GM13977 (cell line): ENCODE data around the gene UGDH.

Experiments
- DNase-seq: peaks from one replicate; pipeline ENCODE4 v3.0.0; 2012; ENCODE audit warnings: low spot score
- CTCF ChIP-seq: IDR thresholded peaks from 2 replicates; pipeline ENCODE4 v1.5.1; 2012; ENCODE audit warnings: mild to moderate bottlenecking, control low read depth; ENCODE audit not compliant: insufficient read depth; ENCODE audit errors: extremely low read depth, missing control alignments
- in situ Hi-C: fragments of 300-500 bp; cut with MboI; formaldehyde crosslinking; loops from one replicate; pipeline ENCODE4 v1.12.0; 2022; ENCODE audit warnings: low sequenced_read_pairs, low pct_unique_long_range_greater_than_20kb, mixed read lengths, inconsistent platforms; ENCODE audit not compliant: unreplicated experiment

UGDH gene

GRCh38 chr4:39495446-39496213 lies 31.6 kb downstream of the UGDH start:
- no peak for TF ChIP-seq CTCF
- in situ Hi-C loops: no loop called here
- no peak for DNase-seq

GRCh38 chr4:39494354-39494753 lies 32.9 kb downstream of the UGDH start:
- TF ChIP-seq CTCF: no peak
- no peak for DNase-seq
- in situ Hi-C loops: no loop called here

GRCh38 chr4:39490322-39490721 lies 36.9 kb downstream of the UGDH start:
- in situ Hi-C loops: no loop called here
- no peak for DNase-seq
- TF ChIP-seq CTCF: no peak

- no peak for DNase-seq
- in situ Hi-C loops: no loop called here
- TF ChIP-seq CTCF: no peak
Measured at GRCh38 chr4:39486221-39486804, 40.9 kb downstream of the UGDH start.

DNA sequence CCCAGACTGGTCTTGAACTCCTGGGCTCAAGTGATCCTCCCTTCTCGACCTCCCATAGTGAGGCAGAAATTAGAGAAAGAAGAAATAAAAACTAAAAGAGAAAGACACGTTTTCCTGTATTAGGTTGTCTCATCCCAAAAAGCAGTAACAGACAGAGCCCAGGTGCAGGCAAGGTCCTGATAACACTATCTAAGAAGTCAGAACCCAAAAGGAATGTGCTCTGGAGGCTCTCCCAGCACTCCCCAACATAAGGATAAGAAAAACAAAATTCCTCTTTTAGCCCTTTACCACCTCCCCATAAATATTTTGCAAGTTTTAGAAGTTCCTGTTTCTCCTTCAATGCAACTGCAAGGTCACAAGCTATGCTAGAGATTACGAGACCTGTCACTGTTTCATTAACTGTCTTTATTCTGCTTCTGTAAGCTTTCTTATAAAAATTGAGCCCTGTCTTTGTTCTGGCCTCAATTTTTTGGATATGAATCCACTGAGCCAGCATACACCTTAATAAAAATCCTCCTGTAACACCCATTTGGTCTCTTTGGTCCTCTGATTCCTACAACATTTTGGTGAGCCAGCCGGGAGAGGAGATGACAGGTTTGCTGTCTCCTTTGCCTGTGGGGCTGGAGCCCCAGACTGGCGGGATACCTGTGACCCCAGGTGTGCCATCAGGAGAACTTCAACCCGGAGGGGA lies 42.5 kb downstream of the UGDH start:
- TF ChIP-seq CTCF: no peak
- in situ Hi-C loops: no loop called here

DNA sequence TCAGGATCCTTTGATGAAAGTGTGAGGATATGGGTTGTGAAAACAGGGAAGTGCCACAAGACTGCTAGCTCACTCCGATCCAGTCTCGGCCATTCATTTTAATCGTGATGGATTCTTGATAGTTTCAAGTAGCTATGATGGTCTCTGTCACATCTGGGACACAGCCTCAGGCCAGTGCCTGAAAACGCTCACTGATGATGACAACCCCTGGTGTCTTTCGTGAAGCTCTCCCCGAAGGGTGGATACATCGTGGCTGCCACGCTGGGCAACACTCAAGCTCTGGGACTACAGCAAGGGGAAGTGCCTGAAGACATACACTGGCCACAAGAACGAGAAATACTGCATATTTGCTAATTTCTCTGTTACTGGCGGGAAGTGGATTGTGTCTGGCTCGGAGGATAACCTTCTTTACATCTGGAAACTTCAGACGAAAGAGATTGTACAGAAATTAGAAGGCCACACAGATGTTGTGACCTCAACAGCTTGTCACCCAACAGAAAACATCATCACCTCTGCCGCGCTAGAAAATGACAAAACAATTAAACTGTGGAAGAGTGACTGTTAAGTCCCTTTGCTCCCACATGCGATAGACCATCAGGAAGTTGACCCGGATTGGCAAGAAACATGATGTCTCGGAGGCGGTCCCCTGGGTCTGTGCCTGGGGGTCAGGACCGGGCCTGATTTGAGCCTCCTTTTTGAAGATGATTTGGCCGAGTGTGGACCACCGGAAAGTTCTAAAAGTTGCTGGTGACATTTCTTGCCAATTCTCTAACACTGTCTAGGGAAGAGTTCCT lies 46.1 kb downstream of the UGDH start:
- no peak for DNase-seq
- no peak for TF ChIP-seq CTCF
- in situ Hi-C loops: no loop called here

More for the DNA sequence above, 42.5 kb downstream of the UGDH start:
- DNase-seq: no peak
